HG03159 (cell line): ENCODE measurements around the gene TMEM132E.

ENCODE experiments used
- ATAC-seq: cut with Tn5 transposase; IDR thresholded peaks from one replicate; pipeline ENCODE4 v1.9.1; 2021; ENCODE audit warnings: mild to moderate bottlenecking, moderate library complexity; ENCODE audit not compliant: unreplicated experiment

TMEM132E gene

GRCh38 chr17:34633760-34634159 is 54.4 kb downstream of the TMEM132E start:
- no peak for ATAC-seq

- no peak for ATAC-seq
Observed at GRCh38 chr17:34634551-34635160, 55.3 kb downstream of the TMEM132E start.

- ATAC-seq: no peak
Observed at GRCh38 chr17:34635876-34636275, 56.5 kb downstream of the TMEM132E start.

GRCh38 chr17:34637041-34637547 is 57.7 kb downstream of the TMEM132E start:
- no peak for ATAC-seq

GRCh38 chr17:34637548-34638525 is 58.5 kb downstream of the TMEM132E start:
- no peak for ATAC-seq

DNA sequence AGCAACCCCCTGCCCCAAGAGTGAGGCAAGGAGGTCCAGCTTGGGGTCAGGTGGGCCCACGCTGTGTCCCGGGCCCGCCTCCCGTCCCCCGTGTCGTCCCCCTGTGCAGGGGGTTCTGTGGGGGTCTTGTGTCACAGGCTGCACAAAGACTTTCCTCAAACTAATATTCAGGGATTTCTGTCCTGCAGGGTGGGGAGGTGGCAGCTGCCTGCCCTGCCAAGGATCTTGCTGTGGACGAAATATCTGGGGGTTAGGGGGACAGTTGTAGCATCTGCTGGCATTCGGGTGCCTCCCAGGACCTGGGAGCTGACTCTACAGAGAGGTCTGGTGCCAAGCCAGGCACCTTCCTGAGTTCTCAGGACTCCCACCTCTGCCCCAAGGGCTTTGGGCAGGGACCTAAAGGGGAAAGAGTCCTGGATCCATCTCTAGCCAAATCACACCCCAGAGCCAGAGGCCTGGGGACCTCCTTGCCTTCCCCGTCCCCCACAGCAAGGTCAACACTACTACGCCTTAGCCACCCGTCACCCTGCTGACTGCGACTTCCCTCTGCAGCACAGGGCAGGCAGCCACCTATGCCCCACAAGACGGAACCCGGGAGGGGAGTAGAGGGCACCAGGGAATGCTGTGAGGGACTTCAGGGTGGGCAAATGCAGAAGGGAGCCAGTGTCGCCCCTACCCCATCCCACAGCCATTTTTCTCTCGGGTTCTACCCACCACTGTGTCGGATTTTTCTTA is 59.3 kb downstream of the TMEM132E start:
- ATAC-seq: no peak

DNA sequence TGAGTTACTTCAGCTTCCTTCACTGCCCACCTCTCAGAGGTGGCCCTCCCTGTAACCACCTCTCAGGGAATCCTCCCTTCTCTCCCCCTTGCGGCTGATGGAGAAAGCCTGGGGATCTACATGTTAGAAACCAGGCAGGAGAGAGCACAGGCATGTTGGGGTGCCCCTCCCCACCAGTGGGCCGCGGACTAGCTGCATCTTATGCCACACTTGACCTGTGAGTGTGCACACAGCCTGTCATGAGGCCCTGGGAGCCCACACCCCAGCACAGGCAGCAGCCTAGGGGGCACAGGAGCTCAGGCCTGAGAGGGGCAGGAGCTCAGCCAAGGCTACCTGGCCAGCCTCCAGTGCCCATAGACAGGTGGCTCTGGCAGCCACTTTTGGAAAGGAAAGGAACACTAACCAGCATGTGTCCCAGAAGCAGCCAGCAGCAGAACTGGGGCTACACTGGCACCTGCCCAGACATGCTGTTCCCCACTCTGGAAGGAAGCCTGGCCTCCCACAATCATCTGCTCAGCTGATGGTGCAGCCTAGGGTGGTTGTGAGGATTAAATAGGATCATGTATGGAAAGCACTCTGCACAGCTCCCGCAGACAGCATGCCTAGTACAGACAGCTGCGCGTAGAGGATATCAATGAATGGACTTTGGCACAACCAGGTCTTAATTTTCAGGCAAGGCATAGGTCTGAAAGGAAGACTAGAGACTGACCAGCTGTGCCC is 60.5 kb downstream of the TMEM132E start:
- no peak for ATAC-seq

DNA sequence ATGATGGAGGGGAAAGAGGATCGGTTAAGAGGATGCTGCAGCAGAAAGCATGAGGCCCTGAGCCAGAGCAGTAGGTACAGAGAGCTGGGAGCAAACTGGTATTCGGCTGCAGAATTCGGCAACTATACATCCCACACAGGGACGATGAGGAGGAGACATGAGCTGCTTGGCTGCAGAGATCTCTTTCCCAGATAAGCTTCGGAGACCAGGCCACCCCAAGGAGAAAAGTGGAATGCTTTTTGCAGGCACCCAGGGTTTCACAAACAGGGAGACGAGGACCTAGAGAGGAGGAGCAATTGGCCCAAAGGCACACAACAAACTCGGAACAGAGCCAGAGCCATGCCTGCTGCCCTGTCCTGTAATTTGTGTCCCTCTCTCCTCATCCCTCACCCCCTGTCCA is 62.0 kb downstream of the TMEM132E start:
- ATAC-seq: no peak

- no peak for ATAC-seq
Observed at GRCh38 chr17:34644941-34645550, 65.7 kb downstream of the TMEM132E start.

- no peak for ATAC-seq
Observed at GRCh38 chr17:34645594-34645993, 66.2 kb downstream of the TMEM132E start.

DNA sequence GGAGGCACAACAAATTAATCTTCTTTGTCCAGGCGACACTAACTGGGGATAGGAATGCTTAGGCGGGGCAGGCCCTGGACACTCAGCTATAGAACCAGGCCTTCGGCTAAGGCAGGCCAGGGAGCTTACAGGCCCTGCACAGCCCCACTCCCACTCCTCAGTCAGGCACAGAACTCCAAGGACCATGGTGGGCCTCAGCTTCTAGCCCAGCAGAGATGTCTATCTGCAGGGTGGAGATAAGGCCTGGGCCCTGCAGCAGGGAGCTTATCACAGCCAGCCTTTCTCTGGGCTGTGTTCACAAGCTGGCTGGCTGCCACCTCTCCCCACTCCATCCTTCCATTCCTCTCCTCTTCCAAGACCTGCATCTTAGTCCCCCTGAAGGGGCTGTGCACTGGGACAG is 68.1 kb downstream of the TMEM132E start:
- ATAC-seq: no peak

DNA sequence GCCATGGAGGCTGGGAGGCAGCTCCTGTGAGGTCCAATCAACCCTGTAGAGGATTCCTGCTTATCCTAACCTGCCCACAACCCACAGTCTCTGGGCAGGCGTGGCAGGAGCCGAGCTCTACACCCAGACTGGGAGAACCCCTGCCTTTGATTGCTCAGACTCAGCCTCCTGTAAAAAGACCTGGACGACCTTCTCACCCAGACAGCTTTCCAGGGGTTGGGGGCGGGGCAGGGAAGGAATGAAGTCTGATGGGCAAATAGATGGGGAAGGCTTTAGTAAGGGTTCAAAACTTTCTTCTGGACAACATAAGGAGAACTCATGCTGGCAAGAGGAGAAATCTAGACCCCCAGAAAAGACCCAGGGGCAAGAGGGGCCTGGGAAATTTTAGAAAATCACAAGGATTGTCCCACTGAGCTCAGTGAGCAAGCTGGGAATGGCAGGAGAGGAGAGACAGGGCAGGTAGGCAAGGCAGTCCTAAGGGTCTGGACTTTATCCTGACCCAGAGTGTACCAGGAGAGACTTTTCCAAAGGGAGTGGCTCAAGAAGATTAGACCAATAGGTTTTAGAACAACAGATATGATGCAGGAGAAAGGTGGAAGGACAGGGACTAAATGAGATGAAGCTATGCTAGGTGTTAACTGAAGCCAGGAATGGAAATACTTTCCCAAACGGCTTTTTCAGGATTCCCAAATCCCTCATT is 70.8 kb downstream of the TMEM132E start:
- no peak for ATAC-seq

GRCh38 chr17:34651402-34651811 is 72.0 kb downstream of the TMEM132E start:
- ATAC-seq: no peak

GRCh38 chr17:34652021-34652555 is 72.7 kb downstream of the TMEM132E start:
- ATAC-seq: no peak

DNA sequence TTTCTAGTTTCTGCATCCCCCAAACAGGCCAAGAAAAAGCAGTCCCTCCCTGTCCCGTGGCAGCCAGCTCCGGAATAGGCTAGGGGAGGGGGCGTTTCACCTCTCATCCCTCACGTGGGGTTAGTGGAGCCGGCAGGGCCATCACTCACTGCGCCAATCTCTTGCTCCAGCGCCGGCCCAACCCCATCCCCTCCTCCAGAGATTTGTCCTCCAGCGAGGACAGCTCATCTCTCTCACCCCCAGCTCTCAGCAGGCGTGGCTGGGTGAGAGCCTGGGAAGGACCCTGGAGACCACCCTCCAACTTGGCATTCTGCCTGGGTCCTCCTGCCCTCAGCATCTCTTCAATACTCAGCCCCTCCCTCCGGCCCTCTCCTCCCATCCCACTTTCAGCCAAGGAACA is 74.1 kb downstream of the TMEM132E start:
- ATAC-seq: no peak

DNA sequence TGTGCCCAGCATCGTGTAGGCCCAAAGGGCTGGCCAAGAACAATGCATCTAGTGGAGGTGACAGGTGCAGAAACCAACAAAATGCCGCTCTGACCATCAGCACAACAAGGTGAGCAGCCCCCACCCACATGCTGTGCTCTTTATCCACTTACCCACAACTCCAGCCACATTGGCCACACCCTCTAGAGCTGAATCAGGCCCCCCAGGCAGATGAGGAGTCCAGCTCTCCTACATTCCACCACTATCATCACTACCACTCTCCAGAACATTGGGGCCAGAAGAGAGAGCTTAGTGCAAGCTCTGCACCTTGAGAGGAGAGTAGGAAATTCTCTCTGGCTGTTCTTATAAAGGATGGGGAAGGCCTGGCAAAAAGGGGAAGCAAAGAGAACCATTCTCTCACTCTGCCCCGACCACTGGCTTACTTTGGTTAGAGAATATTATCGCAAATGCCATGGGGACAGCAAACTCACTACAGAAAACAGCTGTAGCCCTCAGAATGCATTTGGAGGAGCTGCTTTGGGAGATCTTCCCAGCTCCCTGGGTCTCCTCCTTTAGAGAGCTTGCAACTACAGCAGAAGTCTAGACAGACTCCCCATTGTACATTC is 75.0 kb downstream of the TMEM132E start:
- ATAC-seq: no peak

GRCh38 chr17:34654881-34655276 is 75.5 kb downstream of the TMEM132E start:
- no peak for ATAC-seq

DNA sequence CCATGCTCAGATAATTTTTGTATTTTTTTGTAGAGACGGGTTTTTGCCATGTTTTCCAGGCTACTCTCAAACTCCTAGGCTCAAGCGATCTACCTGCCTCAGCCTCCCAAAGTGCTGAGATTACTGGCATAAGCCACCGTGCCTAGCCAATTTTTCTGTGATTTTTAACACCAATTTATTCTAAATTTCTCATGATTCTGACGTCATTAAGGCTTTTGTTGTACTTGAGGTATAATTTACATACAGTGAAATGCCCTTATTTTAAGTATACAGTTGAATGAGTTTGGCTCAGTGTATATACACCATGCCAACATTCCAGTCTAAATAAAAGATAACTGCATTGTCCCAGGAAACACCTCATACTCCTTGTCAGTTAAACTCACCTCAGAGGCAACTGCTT is 77.4 kb downstream of the TMEM132E start:
- ATAC-seq: no peak
